ENCODE data around the gene SLC33A1.
"Not testable (repeated sequence)": the region's sequence is repeated elsewhere in the genome, so short reads cannot be mapped to it uniquely, and the experiment has no call there.

Gene SLC33A1

DNA sequence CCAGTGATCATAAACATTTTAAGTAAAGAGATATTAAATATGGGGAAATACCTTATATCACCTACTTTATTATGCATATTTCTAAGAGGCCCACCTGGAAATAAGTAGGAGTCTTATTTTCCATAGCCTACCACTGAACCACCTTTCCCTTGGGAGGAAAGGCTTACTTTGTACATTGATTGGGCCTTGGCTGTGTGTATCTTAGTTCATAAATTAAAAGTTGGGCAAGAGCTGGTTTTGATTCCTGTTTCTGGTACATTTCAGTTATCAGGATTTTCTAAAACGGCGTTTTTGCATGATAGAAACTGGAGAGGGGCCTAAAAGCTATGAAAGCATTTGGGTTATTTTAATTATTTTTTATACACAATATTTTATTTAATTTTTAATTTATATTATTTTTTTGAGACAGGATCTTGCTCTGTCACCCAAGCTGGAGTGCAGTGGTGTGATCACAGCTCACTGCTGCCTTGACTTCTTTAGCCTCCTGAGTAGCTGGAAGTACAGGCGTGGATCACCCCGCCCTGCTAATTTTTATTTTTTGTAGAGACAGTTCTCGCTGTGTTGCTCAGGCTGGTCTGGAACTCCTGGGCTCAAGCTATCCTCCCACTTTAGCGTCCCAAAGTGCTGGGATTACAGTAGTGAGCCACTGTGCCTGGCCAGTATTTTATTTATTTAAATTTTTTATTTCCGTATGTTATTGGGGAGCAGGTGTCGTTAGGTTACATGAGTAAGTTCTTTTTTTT is 18.8 kb upstream of the SLC33A1 start:
- peaks cover 14% of the 10 kb centered on the region for H3K4me1 ChIP-seq (ENCODE audit: control insufficient read depth, insufficient read depth, low read length)
- no peak overlapping the region for H3K27ac ChIP-seq (ENCODE audit: low read depth, low read length)
- no peaks in the 10 kb centered on the region for H3K36me3 ChIP-seq (ENCODE audit: control insufficient read depth, insufficient read depth, low read length)
- no peaks in the 10 kb centered on the region for H3K27me3 ChIP-seq (ENCODE audit: control insufficient read depth, insufficient read depth, low read length)
- no peak overlapping the region for H3K9ac ChIP-seq (ENCODE audit: low read length)
- H3K4me3 ChIP-seq (ENCODE audit: low read length): no peak overlapping the region

DNA sequence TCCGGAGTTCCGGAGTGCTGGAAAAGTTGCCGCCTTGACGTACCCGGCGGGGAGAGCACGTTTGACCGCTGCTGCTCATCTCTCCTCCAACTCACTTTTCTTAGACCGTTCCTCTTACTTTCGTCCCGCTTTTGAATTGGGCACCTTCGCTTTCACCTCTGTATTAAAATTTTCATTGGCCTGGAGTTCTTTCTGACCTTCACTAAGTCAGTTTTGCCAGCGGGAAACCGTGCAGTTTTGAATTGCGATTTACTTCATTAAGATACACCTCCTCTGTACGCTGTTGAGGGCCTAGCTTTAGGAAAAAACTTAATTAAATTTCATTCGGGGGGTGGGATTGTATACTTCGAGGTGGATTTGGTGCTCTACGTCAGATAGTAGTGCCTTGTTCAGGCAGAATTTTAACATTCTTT is 17.5 kb upstream of the SLC33A1 start:
- no peaks in the 10 kb centered on the region for H3K36me3 ChIP-seq (ENCODE audit: control insufficient read depth, insufficient read depth, low read length)

DNA sequence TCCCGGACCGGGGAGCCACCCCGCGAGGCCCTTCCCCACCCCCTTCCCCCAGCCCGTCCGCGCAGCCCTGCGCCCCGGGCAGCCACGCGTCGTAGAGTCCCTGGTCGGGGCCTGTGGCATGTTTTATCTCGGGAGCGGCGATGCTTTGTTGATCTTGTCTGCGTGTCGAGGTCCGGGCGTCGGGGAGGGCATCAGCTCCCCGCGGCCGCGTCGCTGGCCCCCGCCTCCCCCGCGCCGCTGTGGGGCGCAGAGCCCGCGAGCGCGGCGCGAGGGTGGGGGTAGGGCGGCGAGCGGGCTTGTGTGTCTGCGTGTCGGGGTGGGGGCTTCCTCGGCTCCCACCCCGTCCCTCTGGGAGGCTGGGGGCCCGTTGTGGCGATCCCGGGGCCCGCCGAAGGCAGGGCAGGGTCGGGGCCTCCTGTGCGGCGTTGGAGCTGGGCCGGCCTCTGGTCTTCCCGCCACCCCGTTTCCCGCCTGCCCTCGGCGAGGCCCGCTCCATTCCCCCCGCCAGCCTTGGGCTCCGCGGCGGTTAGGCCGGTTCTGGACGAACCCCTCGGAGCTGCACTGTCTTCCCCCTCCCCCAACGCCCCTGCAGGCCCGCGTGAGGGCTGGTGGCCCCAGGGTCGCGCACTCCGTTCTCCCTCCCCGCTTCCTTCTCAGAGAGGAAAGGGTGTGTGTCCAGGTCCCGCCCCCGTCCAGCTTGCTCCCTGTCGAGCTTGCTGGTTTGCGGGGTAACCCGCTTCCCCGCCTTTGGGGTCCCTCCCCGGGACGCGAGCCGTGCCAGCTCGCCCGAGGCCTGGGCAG is 16.9 kb upstream of the SLC33A1 start:
- H3K9ac ChIP-seq (ENCODE audit: low read length): peak overlapping the region; percentile 86
- H3K4me3 ChIP-seq (ENCODE audit: low read length): peak overlapping the region; percentile 89
- H3K27me3 ChIP-seq (ENCODE audit: control insufficient read depth, insufficient read depth, low read length): no peaks in the 10 kb centered on the region
- peaks cover 14% of the 10 kb centered on the region for H3K4me1 ChIP-seq (ENCODE audit: control insufficient read depth, insufficient read depth, low read length)
- no peaks in the 10 kb centered on the region for H3K36me3 ChIP-seq (ENCODE audit: control insufficient read depth, insufficient read depth, low read length)
- H3K27ac ChIP-seq (ENCODE audit: low read depth, low read length): peak overlapping the region; percentile 95

More for the DNA sequence above, 17.5 kb upstream of the SLC33A1 start:
- Histone ChIP-seq H3K27ac (ENCODE audit: low read depth, low read length) (peak overlapping the region; percentile 95), H3K9ac (ENCODE audit: low read length) (peak overlapping the region; percentile 86), H3K4me3 (ENCODE audit: low read length) (peak overlapping the region; percentile 89), H3K27me3 (ENCODE audit: control insufficient read depth, insufficient read depth, low read length) (no peaks in the 10 kb centered on the region), H3K4me1 (ENCODE audit: control insufficient read depth, insufficient read depth, low read length) (peaks cover 14% of the 10 kb centered on the region)

DNA sequence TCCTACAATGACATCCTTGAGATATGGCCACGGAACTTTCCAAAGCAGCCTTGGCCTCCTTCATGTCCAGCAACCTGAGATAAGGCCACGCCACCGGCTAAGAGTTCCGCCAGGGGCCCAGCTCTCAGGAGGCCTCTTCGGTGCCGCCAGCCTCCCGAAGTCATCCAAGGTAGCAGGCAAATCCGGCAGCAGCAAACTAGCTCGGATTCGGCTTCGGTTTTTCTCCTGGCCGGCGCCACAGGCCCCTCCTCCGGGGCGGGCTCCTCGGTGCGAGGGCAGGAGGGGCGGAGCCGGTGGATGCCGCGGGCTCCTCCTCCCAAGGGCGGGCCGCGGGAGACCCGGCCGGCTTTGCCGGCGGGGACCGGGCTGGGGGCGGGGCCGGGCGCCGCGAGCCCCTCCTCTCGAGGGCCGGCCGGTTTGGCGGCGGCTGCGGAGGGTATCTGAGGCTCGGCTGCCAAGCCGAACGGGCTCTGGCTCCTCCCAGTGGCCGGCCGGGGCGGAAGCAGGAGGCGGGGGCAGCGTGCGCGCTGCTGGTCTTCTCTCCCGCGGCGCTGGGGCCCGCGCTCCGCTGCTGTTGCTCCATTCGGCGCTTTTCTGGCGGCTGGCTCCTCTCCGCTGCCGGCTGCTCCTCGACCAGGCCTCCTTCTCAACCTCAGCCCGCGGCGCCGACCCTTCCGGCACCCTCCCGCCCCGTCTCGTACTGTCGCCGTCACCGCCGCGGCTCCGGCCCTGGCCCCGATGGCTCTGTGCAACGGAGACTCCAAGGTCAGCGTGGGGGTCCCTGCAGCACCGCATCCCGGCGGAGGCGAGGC is 16.1 kb upstream of the SLC33A1 start, which contains the start of gene GMPS:
TSS of gene GMPS (plus strand) at position 518 of the 812 bp plus-strand sequence. CDS start at position 739, 221 bp downstream.
- no peaks in the 10 kb centered on the region for H3K36me3 ChIP-seq (ENCODE audit: control insufficient read depth, insufficient read depth, low read length)
- H3K4me3 ChIP-seq (ENCODE audit: low read length): peak within 1 kb of the TSS; percentile 89
- peak within 1 kb of the TSS; percentile 86 for H3K9ac ChIP-seq (ENCODE audit: low read length)
- peak within 1 kb of the TSS; percentile 97 for H3K27ac ChIP-seq (ENCODE audit: low read depth, low read length)
- H3K27me3 ChIP-seq (ENCODE audit: control insufficient read depth, insufficient read depth, low read length): no peaks in the 10 kb centered on the region
- peaks cover 14% of the 10 kb centered on the region for H3K4me1 ChIP-seq (ENCODE audit: control insufficient read depth, insufficient read depth, low read length)

DNA sequence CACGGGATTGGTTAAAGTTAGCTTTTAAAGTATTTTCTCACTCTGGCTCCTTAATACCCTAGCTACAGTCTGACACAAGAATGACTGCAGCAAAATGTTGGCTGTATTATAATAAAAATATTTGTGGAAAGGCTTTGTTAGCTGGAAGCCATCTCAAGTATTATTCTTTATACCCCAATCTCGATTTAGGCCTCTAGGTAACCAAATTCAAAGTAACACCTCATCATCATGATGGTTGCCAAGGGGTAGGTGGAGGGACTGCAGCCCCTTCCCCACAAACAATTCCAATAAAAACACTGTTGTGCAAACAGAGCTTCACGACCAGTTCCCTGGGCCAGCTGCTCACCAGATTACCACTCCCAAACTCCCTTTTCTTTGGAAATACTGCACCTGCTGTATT is 15.5 kb upstream of the SLC33A1 start:
- Histone ChIP-seq H3K27me3 (ENCODE audit: control insufficient read depth, insufficient read depth, low read length) (no peaks in the 10 kb centered on the region), H3K36me3 (ENCODE audit: control insufficient read depth, insufficient read depth, low read length) (no peaks in the 10 kb centered on the region), H3K27ac (ENCODE audit: low read depth, low read length) (peak overlapping the region; percentile 97), H3K4me1 (ENCODE audit: control insufficient read depth, insufficient read depth, low read length) (peaks cover 14% of the 10 kb centered on the region), H3K9ac (ENCODE audit: low read length) (peak overlapping the region; percentile 68), H3K4me3 (ENCODE audit: low read length) (peak overlapping the region; percentile 73)

DNA sequence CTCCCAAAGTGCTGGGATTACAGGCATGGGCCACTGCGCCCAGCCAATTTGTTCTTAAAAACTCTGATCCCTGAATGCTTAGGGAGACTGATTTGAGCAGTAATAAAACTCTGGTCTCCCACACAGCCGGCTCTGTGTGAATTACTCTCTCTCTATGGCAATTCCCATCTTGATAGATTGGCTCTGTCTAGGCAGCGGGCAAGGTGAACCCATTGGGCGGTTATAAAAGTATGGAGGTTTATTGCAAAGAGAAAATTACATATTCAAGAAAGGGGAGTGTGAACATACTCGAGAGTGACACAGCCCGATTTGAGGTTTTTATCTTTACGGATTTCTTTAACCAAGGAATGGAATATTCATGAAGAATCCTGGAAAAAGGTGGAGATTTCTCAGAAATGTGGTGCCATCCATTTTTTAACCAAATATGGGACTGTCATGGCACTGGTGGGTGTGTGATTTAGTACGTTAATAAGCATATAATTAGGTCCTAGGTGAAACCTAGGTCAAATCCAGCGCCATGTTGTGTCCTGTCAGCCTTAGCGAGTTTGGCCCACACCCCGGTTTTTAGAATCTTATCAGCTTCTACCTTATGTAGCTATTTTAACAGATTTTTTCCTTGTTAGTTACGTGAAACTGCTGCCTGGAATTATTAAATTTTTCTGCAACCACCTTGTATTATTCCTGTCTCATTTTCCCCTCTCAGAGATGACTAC is 9.0 kb upstream of the SLC33A1 start:
- no peaks in the 10 kb centered on the region for H3K36me3 ChIP-seq (ENCODE audit: control insufficient read depth, insufficient read depth, low read length)
- H3K4me3 ChIP-seq (ENCODE audit: low read length): no peak overlapping the region
- H3K27me3 ChIP-seq (ENCODE audit: control insufficient read depth, insufficient read depth, low read length): no peaks in the 10 kb centered on the region
- no peak overlapping the region for H3K9ac ChIP-seq (ENCODE audit: low read length)
- no peaks in the 10 kb centered on the region for H3K4me1 ChIP-seq (ENCODE audit: control insufficient read depth, insufficient read depth, low read length)
- H3K27ac ChIP-seq (ENCODE audit: low read depth, low read length): no peak overlapping the region

DNA sequence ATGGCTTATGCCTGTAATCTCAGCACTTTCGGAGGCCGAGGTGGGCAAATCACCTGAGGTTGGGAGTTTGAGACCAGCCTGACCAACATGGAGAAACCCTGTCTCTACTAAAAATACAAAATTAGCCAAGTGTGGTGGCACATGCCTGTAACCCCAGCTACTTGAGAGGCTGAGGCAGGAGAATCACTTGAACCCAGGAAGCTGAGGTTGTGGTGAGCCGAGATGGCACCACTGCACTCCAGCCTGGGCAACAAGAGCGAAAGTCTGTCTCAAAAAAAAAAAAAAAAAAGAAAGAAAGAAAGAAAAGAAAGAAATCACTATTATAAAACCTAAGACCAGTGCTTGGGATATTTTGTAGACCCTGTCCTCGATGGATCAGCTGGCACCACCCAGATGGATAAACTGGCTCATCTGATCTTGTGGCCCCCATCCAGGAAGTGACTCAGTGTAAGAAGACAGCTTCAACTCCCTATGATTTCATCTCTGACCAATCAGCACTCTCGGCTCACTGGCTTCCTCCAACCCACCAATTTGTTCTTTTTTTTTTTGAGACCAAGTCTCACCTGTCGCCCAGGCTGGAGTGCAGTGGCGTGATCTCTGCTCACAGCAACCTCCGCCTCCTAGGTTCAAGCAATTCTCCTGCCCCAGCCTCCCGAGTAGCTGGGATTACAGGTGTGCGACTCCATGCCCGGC is 8.2 kb upstream of the SLC33A1 start:
- not testable (repeated sequence) for H3K9ac ChIP-seq (ENCODE audit: low read length); H3K36me3 ChIP-seq (ENCODE audit: control insufficient read depth, insufficient read depth, low read length); H3K27ac ChIP-seq (ENCODE audit: low read depth, low read length); H3K4me1 ChIP-seq (ENCODE audit: control insufficient read depth, insufficient read depth, low read length); H3K4me3 ChIP-seq (ENCODE audit: low read length); H3K27me3 ChIP-seq (ENCODE audit: control insufficient read depth, insufficient read depth, low read length)

DNA sequence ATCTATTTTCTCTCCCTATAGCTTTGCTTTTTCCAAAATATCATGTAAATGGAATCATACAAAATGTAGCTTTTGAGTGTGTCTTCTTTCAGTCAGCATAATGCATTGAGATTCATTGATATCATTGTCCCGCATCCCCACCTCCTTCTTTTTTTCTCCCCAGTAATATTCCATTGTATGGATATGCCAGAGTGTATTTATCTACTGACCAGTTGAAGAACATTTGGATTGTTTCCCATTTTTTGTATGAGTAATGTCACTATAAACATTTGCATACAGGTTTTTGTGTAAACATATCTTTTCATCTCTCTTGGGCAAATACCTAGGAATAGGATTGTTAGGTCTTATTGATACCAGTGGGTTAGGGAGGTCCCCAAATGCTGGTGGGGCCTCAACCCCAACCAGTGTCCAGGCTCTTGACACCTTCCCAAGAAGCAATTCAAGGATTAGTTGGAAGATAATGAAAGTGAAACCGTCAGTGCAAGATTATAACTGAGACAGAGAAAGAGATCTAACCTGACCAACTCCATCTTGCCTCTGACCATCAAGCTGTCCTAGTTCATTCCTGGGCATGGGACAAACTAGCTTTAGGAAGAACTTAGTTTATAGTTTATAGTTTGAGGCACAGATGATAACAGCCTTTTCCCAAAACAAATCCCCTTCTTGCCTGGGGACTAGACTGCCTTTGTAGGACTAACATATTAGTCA is 7.4 kb upstream of the SLC33A1 start:
- H3K9ac ChIP-seq (ENCODE audit: low read length): no peak overlapping the region
- no peaks in the 10 kb centered on the region for H3K36me3 ChIP-seq (ENCODE audit: control insufficient read depth, insufficient read depth, low read length)
- no peak overlapping the region for H3K4me3 ChIP-seq (ENCODE audit: low read length)
- no peaks in the 10 kb centered on the region for H3K27me3 ChIP-seq (ENCODE audit: control insufficient read depth, insufficient read depth, low read length)
- H3K4me1 ChIP-seq (ENCODE audit: control insufficient read depth, insufficient read depth, low read length): no peaks in the 10 kb centered on the region
- H3K27ac ChIP-seq (ENCODE audit: low read depth, low read length): no peak overlapping the region

DNA sequence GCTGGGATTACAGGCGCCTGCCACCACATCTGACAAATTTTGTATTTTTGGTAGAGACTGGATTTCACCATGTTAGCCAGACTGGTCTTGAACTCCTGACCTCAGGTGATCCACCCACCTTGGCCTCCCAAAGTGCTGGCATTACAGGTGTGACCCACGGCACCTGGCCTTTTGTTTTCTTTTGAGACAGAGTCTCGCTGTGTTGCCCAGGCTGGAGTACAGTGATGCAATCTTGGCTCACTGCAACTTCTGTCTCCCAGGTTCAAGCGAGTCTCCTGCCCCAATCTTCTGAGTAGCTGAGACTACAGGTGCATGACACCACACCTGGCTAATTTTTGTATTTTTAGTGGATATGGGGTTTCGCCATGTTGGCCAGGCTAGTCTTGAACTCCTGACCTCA is 6.2 kb upstream of the SLC33A1 start:
- H3K9ac ChIP-seq (ENCODE audit: low read length); H3K36me3 ChIP-seq (ENCODE audit: control insufficient read depth, insufficient read depth, low read length); H3K27me3 ChIP-seq (ENCODE audit: control insufficient read depth, insufficient read depth, low read length); H3K4me3 ChIP-seq (ENCODE audit: low read length); H3K4me1 ChIP-seq (ENCODE audit: control insufficient read depth, insufficient read depth, low read length); H3K27ac ChIP-seq (ENCODE audit: low read depth, low read length): not testable (repeated sequence)

DNA sequence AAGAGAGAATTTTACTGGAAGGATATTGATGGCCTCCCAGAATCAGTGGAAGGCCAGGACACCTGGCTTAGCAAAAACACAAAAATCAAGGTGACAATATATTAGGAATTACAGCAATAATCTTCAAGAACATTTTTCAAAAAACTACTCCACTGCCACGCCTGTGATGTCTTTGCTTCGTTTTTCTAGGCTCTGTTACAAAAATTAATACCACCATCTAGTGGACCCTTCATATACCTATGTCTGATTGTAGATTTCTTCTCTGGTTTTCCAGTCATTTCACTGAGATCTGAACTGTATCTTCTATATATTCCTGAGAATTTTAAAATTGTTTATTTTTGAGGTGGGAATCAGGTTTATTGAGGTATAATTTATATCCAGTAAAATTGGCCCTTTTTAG is 5.6 kb upstream of the SLC33A1 start:
- Histone ChIP-seq H3K36me3 (ENCODE audit: control insufficient read depth, insufficient read depth, low read length) (no peaks in the 10 kb centered on the region), H3K4me3 (ENCODE audit: low read length) (no peak overlapping the region), H3K4me1 (ENCODE audit: control insufficient read depth, insufficient read depth, low read length) (no peaks in the 10 kb centered on the region), H3K9ac (ENCODE audit: low read length) (no peak overlapping the region), H3K27me3 (ENCODE audit: control insufficient read depth, insufficient read depth, low read length) (no peaks in the 10 kb centered on the region), H3K27ac (ENCODE audit: low read depth, low read length) (no peak overlapping the region)

All from rectal smooth muscle tissue (tissue), 1 donor.